Progenitor cell of endocrine pancreas (in vitro differentiated cells): Measurements from ENCODE around the gene SH3GLB2. TPM values are rescaled to one million over a fixed set of nuclear protein-coding genes. Genes with fewer than 3 reads are reported as not detected.

ENCODE experiments used
- DNase-seq: peaks from one replicate; pipeline ENCODE4 v3.0.0; 2021; ENCODE audit warnings: low spot score; ENCODE audit not compliant: unreplicated experiment
- H3K27ac Mint-ChIP-seq: 2 replicates; pipeline ENCODE4 v1.8.0; 2021; ENCODE audit warnings: mild to moderate bottlenecking, moderate library complexity, mixed read lengths
- H3K27me3 Mint-ChIP-seq: 2 replicates; pipeline ENCODE4 v1.8.0; 2021; ENCODE audit warnings: mixed read lengths
- H3K36me3 Mint-ChIP-seq: 2 replicates; pipeline ENCODE4 v1.8.0; 2022; ENCODE audit warnings: mixed read lengths; ENCODE audit not compliant: insufficient read depth
- H3K4me1 Mint-ChIP-seq: 2 replicates; pipeline ENCODE4 v1.8.0; 2021; ENCODE audit warnings: low read depth, mixed read lengths
- H3K4me3 Mint-ChIP-seq: 2 replicates; pipeline ENCODE4 v1.8.0; 2021; ENCODE audit warnings: low read depth, mild to moderate bottlenecking, moderate library complexity, mixed read lengths
- H3K9me3 Mint-ChIP-seq: 2 replicates; pipeline ENCODE4 v1.8.0; 2021; ENCODE audit warnings: low read depth, mixed read lengths
- CTCF ChIP-seq: fragments of 200-600 bp; sonication (generic); IDR thresholded peaks from one replicate; pipeline ENCODE4 v1.5.0; 2021; ENCODE audit warnings: antibody characterized with exemption, mild to moderate bottlenecking; ENCODE audit not compliant: unreplicated experiment
- total RNA-seq: library from RNA; stranded (reverse); gene quantifications from 2 replicates; pipeline ENCODE4 v1.2.1, GENCODE V29; 2021

The SH3GLB2 gene
- total RNA-seq, 1 donor from 2014 or later, result 183 TPM

GRCh38 chr9:129068990-129069861 lies 41.1 kb upstream of the SH3GLB2 start:
- Mint-ChIP-seq H3K4me3 (no peak overlapping the region), H3K27me3 (no peaks in the 10 kb centered on the region), H3K27ac (peak overlapping the region; percentile 48), H3K36me3 (peaks cover 5% of the 10 kb centered on the region), H3K9me3 (no peaks in the 10 kb centered on the region), H3K4me1 (no peaks in the 10 kb centered on the region)
- no peak for DNase-seq
- TF ChIP-seq CTCF, result no peak

- Mint-ChIP-seq H3K4me3 (no peak overlapping the region), H3K27me3 (no peaks in the 10 kb centered on the region)
- no peak for DNase-seq
These were observed 40.0 kb upstream of the SH3GLB2 start for GRCh38 chr9:129068110-129068509.

GRCh38 chr9:129064499-129064908 lies 36.4 kb upstream of the SH3GLB2 start:
- no peak for TF ChIP-seq CTCF
- Mint-ChIP-seq H3K4me3 (no peak overlapping the region), H3K4me1 (no peaks in the 10 kb centered on the region), H3K27me3 (no peaks in the 10 kb centered on the region), H3K9me3 (no peaks in the 10 kb centered on the region), H3K36me3 (peaks cover 10% of the 10 kb centered on the region), H3K27ac (no peak overlapping the region)
- DNase-seq, result no peak

More at GRCh38 chr9:129068110-129068509, 40.0 kb upstream of the SH3GLB2 start:
- no peak for TF ChIP-seq CTCF
- Mint-ChIP-seq H3K36me3 (peaks cover 7% of the 10 kb centered on the region), H3K9me3 (no peaks in the 10 kb centered on the region), H3K27ac (no peak overlapping the region), H3K4me1 (no peaks in the 10 kb centered on the region)

GRCh38 chr9:129063061-129063460 lies 34.9 kb upstream of the SH3GLB2 start:
- no peak for TF ChIP-seq CTCF
- Mint-ChIP-seq H3K4me1 (no peaks in the 10 kb centered on the region), H3K36me3 (peaks cover 8% of the 10 kb centered on the region), H3K4me3 (no peak overlapping the region), H3K27ac (no peak overlapping the region), H3K27me3 (no peaks in the 10 kb centered on the region), H3K9me3 (no peaks in the 10 kb centered on the region)
- DNase-seq, result no peak

- no peaks in the 10 kb centered on the region for H3K27me3 Mint-ChIP-seq
- no peak for TF ChIP-seq CTCF
- H3K36me3 Mint-ChIP-seq, result peaks cover 8% of the 10 kb centered on the region
These were observed 32.9 kb upstream of the SH3GLB2 start for GRCh38 chr9:129060991-129061390.

More at GRCh38 chr9:129060991-129061390, 32.9 kb upstream of the SH3GLB2 start:
- H3K27ac Mint-ChIP-seq, result no peak overlapping the region
- no peak overlapping the region for H3K4me3 Mint-ChIP-seq
- H3K4me1 Mint-ChIP-seq, result no peaks in the 10 kb centered on the region
- H3K9me3 Mint-ChIP-seq, result no peaks in the 10 kb centered on the region
- no peak for DNase-seq
